MM.1S (cell line): Measurements from ENCODE around the gene CTNNBL1.

Experiments
- CTCF ChIP-seq: fragments of 300-600 bp; sonication (generic); IDR thresholded peaks from 2 replicates; pipeline ENCODE4 v1.5.1; 2016; ENCODE audit warnings: antibody characterized with exemption, low read length, mixed read lengths
- EZH2phosphoT487 ChIP-seq: fragments of 300-600 bp; sonication (generic); IDR thresholded peaks from 2 replicates; pipeline ENCODE4 v1.6.1; 2018; ENCODE audit warnings: antibody characterized with exemption, low read length

GRCh38 chr20:37870294-37870693, 176.5 kb downstream of the CTNNBL1 start:
- TF ChIP-seq CTCF (no peak), EZH2phosphoT487 (no peak)
